K562 (cell line): Measurements from ENCODE around the gene FAM149A. TPM values are rescaled to one million over a fixed set of nuclear protein-coding genes. Genes with fewer than 3 reads are reported as not detected.

Source experiments
- ATAC-seq: fragments of 200-7000 bp; cut with Tn5 transposase; 3 replicates; pipeline ENCODE4 v1.9.1; 2020; ENCODE audit warnings: moderate library complexity
- BruUV-seq: library from RNA; stranded (reverse); fragments of 400-500 nt; replicated peaks from 2 replicates; lab custom pipeline; 2021; lab: Mats Ljungman, UMichigan
- CTCF ChIA-PET: fragments of 300-600 bp; formaldehyde crosslinking; extraction: SDS; loops from one replicate; lab custom pipeline; 2021; ENCODE audit warnings: low intra/inter-chr PET ratio; lab: Yijun Ruan, JAX
- POLR2A ChIA-PET: fragments of 300-600, 350-650 bp; sonication (Branson Sonifier 250); formaldehyde crosslinking; extraction: SDS; loops from one replicate; lab custom pipeline; 2021; ENCODE audit warnings: antibody characterized with exemption, inconsistent platforms; lab: Yijun Ruan, JAX
- DNase-seq, 4 experiments: peaks; one replicate each; pipeline versions ENCODE4 v3.0.0 to v3.0.0-alpha.2; 2011 to 2018; ENCODE audit warnings: low spot score in 3 of 4, mixed read lengths in 3 of 4; ENCODE audit errors: extremely low read depth in 1 of 4
- FAIRE-seq: peaks from 2 replicates; lab custom pipeline; 2011; peaks lifted over from hg19 to GRCh38; lab: Jason Lieb, UNC
- H2AFZ ChIP-seq: 2 replicates; pipeline ENCODE4 v1.6.0; 2011; ENCODE audit warnings: low read depth, low read length, control low read depth, inconsistent platforms
- H3K27ac ChIP-seq: fragments of 200-600 bp; 3 replicates; pipeline ENCODE4 v1.8.0; 2011; ENCODE audit warnings: low read depth, mild to moderate bottlenecking, control low read depth, inconsistent platforms, low read length, moderate library complexity, mixed read lengths; ENCODE audit errors: extremely low read depth
- H3K27me3 ChIP-seq, 2 experiments: fragments of 300-600 bp in 1 of 2; 2 replicates in 1 of 2; 3 replicates in 1 of 2; pipeline versions ENCODE4 v1.6.0 to v1.8.0; 2011; ENCODE audit warnings: inconsistent platforms in 2 of 2, low read length in 2 of 2, mild to moderate bottlenecking in 1 of 2, mixed read lengths in 1 of 2, moderate library complexity in 1 of 2; ENCODE audit not compliant: control insufficient read depth in 2 of 2, insufficient read depth in 2 of 2
- H3K36me3 ChIP-seq: fragments of 300-600 bp; 3 replicates; pipeline ENCODE4 v1.8.0; 2011; ENCODE audit warnings: mild to moderate bottlenecking, low read length, inconsistent platforms; ENCODE audit not compliant: control insufficient read depth, insufficient read depth
- H3K4me1 ChIP-seq, 2 experiments: fragments of 200-600 bp in 1 of 2; replicated peaks in 1 of 2; 2 replicates in 1 of 2; 3 replicates in 1 of 2; pipeline versions ENCODE4 v1.5.1 to v1.8.0; 2011; ENCODE audit warnings: inconsistent platforms in 2 of 2, low read length in 2 of 2, mild to moderate bottlenecking in 1 of 2, mixed read lengths in 1 of 2, moderate library complexity in 1 of 2; ENCODE audit not compliant: control insufficient read depth in 2 of 2, insufficient read depth in 2 of 2
- H3K4me2 ChIP-seq: 2 replicates; pipeline ENCODE4 v1.6.1; 2011; ENCODE audit warnings: low read length, control low read depth, inconsistent platforms, mixed read lengths; ENCODE audit not compliant: insufficient read depth
- H3K4me3 ChIP-seq: fragments of 200-600 bp; sonication (generic), shearing (Covaris generic); 2 replicates; pipeline ENCODE4 v1.5.1; 2016; ENCODE audit warnings: control low read depth, inconsistent platforms
- H3K79me2 ChIP-seq: fragments of 200-600 bp; 3 replicates; pipeline ENCODE4 v1.8.0; 2011; ENCODE audit warnings: low read length, inconsistent platforms; ENCODE audit not compliant: control insufficient read depth, insufficient read depth
- H3K9ac ChIP-seq, 2 experiments: 2 replicates each; pipeline versions ENCODE4 v1.6.0 to v1.6.1; 2011; ENCODE audit warnings: low read depth in 2 of 2, low read length in 2 of 2, control low read depth in 1 of 2, inconsistent platforms in 1 of 2, mild to moderate bottlenecking in 1 of 2, mixed read lengths in 1 of 2; ENCODE audit not compliant: insufficient read depth in 1 of 2
- H3K9me1 ChIP-seq: one replicate; pipeline ENCODE4 v1.6.0; 2011; ENCODE audit warnings: inconsistent platforms, mild to moderate bottlenecking, low read length, moderate library complexity; ENCODE audit not compliant: control insufficient read depth, insufficient read depth
- H3K9me3 ChIP-seq: replicated peaks from 2 replicates; pipeline ENCODE4 v1.5.1; 2011; ENCODE audit warnings: low read depth, low read length, inconsistent platforms; ENCODE audit not compliant: control insufficient read depth, insufficient read depth
- H4K20me1 ChIP-seq: replicated peaks from 2 replicates; pipeline ENCODE4 v1.6.1; 2011; ENCODE audit warnings: low read length, inconsistent platforms, mixed read lengths; ENCODE audit not compliant: control insufficient read depth, insufficient read depth
- CCAR2 ChIP-seq: fragments of 200-400 bp; formaldehyde crosslinking; IDR thresholded peaks from 2 replicates; pipeline ENCODE4 v1.6.1; 2017; ENCODE audit warnings: mild to moderate bottlenecking, low read depth, low read length
- HMG20B ChIP-seq: fragments of 250-450 bp; sonication (Bioruptor Pico); IDR thresholded peaks from 2 replicates; pipeline ENCODE4 v1.5.0; 2021; ENCODE audit warnings: mild to moderate bottlenecking
- KLF10 ChIP-seq: fragments of 250-450 bp; sonication (Bioruptor Pico); IDR thresholded peaks from 2 replicates; pipeline ENCODE4 v1.6.1; 2021; ENCODE audit warnings: matching md5 sums
- MYBL2 ChIP-seq, 2 experiments: fragments of 450-650 bp in 1 of 2; sonication (generic) in 1 of 2; formaldehyde crosslinking in 1 of 2; IDR thresholded peaks; 2 replicates each; pipeline versions ENCODE4 v1.6.1 to v1.8.1; 2017 to 2022; ENCODE audit warnings: borderline replicate concordance in 1 of 2, inconsistent platforms in 1 of 2, low read depth in 1 of 2, mild to moderate bottlenecking in 1 of 2, missing genetic modification reagents in 1 of 2, moderate library complexity in 1 of 2
- NCOA2 ChIP-seq, 2 experiments: fragments of 450-650 bp; IDR thresholded peaks; 2 replicates each; pipeline ENCODE4 v1.6.1; 2018; ENCODE audit warnings: mild to moderate bottlenecking in 2 of 2, moderate library complexity in 1 of 2; ENCODE audit not compliant: partially characterized antibody in 2 of 2
- NR2F6 ChIP-seq: fragments of 450-650 bp; formaldehyde crosslinking; IDR thresholded peaks from 2 replicates; pipeline ENCODE4 v1.4.0; 2020; ENCODE audit warnings: mild to moderate bottlenecking
- RAD51 ChIP-seq: fragments of 450-650 bp; IDR thresholded peaks from 2 replicates; pipeline ENCODE4 v1.7.1; 2016; ENCODE audit warnings: low read depth, mild to moderate bottlenecking, borderline replicate concordance
- RBM39 ChIP-seq: fragments of 200-400 bp; formaldehyde crosslinking; optimal IDR thresholded peaks from 2 replicates; pipeline ENCODE3; 2018; ENCODE audit warnings: low read depth, low read length
- ZNF175 ChIP-seq: fragments of 200-800 bp; sonication (Bioruptor generic); IDR thresholded peaks from 2 replicates; pipeline ENCODE4 v1.6.1; 2016; ENCODE audit warnings: low read depth, mild to moderate bottlenecking, missing genetic modification characterization, missing compliant biosample characterization
- ZNF695 ChIP-seq: fragments of 450-650 bp; formaldehyde crosslinking; IDR thresholded peaks from 2 replicates; pipeline ENCODE4 v1.4.0; 2020; ENCODE audit warnings: mild to moderate bottlenecking, moderate library complexity
- WGBS: fragments of 100-300 bp; shearing (Covaris generic); methylation state at CpG from one replicate; pipeline ENCODE4 v1.1.6; 2016; ENCODE audit warnings: low coverage, mixed read lengths; ENCODE audit not compliant: insufficient coverage; ENCODE audit errors: missing lambda C conversion rate; 5-methylcytosine and 5-hydroxymethylcytosine counted together
- in situ Hi-C: fragments of 300-500 bp; cut with MboI; formaldehyde crosslinking; loops from 4 replicates; pipeline ENCODE4 v1.15.0; 2018; ENCODE audit warnings: inconsistent platforms, mixed read lengths
- intact Hi-C: fragments of 100-400 bp; cut with micrococcal nuclease; formaldehyde crosslinking; loops from 2 replicates; pipeline ENCODE4 v1.14.2; 2022
- polyA plus RNA-seq, 8 experiments: library from polyadenylated mRNA; depleted of rRNA in 4 of 8; stranded (reverse) in 5 of 8; unstranded in 3 of 8; fragments of >200 nt; fragmentation: Nextera tagmentation in 2 of 8; fragmentation: Illumina TruSeq in 1 of 8; extraction: Ambion mirVana in 2 of 8; extraction: Trizol in 1 of 8; gene quantifications; 2 replicates each; pipeline versions ENCODE4 v1.2.1 to v1.2.3, GENCODE V29; 2011 to 2014; ENCODE audit warnings: inconsistent platforms in 1 of 8, missing spikeins in 1 of 8
- total RNA-seq, 7 experiments: library from RNA; depleted of rRNA in 6 of 7; stranded (reverse); fragments of >200 nt in 6 of 7; fragmentation: Illumina TruSeq in 2 of 7; extraction: Trizol in 2 of 7; gene quantifications; 2 replicates each; pipeline versions ENCODE4 v1.2.1 to v1.2.3, GENCODE V29; 2011 to 2021; ENCODE audit warnings: low replicate concordance in 1 of 7
- TF ChIP-seq, protein P1 (sequence below): fragments of 200-800 bp; sonication (Bioruptor generic); IDR thresholded peaks from 2 replicates; pipeline ENCODE4 v1.6.1; 2017; ENCODE audit warnings: missing genetic modification characterization, missing compliant biosample characterization
- TF ChIP-seq, protein P2 (sequence below), 2 experiments: fragments of 450-650 bp; IDR thresholded peaks; 2 replicates each; pipeline ENCODE4 v1.6.1; 2016

Gene FAM149A
- total and polyA plus RNA-seq, 9 of the 15 experiments (the other 6 are each of a cell fraction or from before 2014, with no cell fraction given) = not detected

DNA sequence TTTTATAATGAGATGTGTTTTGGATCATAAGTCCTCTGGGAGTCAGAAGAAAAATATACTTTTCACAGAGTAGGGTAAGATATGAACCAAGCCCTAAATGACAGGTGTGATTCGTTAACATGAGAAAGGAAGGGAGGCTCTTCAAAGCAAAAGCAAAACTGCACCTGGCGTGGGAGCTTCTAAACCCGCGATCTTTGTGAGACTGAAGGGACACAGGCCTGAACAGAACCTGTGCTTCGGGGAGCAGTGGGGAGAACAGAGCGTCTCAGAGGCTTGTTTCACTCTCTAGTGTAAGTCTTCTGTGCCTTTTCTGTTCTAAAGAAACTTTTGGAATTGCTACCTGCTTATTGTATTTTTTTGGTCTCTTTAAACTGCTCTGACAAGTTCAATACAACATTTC is 56.6 kb downstream of the FAM149A start:
- no peaks in the 10 kb centered on the region for H3K36me3 ChIP-seq
- TF ChIP-seq ZNF175 = no peak
- TF ChIP-seq CCAR2 = no peak
- TF ChIP-seq, protein P1, sequence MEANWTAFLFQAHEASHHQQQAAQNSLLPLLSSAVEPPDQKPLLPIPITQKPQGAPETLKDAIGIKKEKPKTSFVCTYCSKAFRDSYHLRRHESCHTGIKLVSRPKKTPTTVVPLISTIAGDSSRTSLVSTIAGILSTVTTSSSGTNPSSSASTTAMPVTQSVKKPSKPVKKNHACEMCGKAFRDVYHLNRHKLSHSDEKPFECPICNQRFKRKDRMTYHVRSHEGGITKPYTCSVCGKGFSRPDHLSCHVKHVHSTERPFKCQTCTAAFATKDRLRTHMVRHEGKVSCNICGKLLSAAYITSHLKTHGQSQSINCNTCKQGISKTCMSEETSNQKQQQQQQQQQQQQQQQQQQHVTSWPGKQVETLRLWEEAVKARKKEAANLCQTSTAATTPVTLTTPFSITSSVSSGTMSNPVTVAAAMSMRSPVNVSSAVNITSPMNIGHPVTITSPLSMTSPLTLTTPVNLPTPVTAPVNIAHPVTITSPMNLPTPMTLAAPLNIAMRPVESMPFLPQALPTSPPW (CRISPR knock-in tag) = no peak
- TF ChIP-seq RBM39 = no peak
- no peak for TF ChIP-seq RAD51
- no peak for TF ChIP-seq NR2F6 (CRISPR knock-in tag)
- TF ChIP-seq ZNF695 (CRISPR knock-in tag) = no peak
- TF ChIP-seq MYBL2 (IDR thresholded peaks at IDR 0.05; ENCODE audit: low read depth) = no peak
- TF ChIP-seq MYBL2 (CRISPR knock-in tag; IDR thresholded peaks at IDR 0.05; ENCODE audit: borderline replicate concordance) = no peak
- TF ChIP-seq HMG20B = no peak
- TF ChIP-seq NCOA2 (IDR thresholded peaks at IDR 0.05; ENCODE audit: partially characterized antibody in 2 of 2) = no peak
- TF ChIP-seq, protein P2, sequence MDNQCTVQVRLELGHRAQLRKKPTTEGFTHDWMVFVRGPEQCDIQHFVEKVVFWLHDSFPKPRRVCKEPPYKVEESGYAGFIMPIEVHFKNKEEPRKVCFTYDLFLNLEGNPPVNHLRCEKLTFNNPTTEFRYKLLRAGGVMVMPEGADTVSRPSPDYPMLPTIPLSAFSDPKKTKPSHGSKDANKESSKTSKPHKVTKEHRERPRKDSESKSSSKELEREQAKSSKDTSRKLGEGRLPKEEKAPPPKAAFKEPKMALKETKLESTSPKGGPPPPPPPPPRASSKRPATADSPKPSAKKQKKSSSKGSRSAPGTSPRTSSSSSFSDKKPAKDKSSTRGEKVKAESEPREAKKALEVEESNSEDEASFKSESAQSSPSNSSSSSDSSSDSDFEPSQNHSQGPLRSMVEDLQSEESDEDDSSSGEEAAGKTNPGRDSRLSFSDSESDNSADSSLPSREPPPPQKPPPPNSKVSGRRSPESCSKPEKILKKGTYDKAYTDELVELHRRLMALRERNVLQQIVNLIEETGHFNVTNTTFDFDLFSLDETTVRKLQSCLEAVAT (IDR thresholded peaks at IDR 0.05) = no peak
- TF ChIP-seq KLF10 (CRISPR knock-in tag) = no peak
- POLR2A ChIA-PET = interaction anchor here (0.6 kb wide), 1 partner anchor 869 kb away, joined by 3 read pairs; no protein-coding TSS in a partner anchor
- no peak overlapping the region for H3K4me3 ChIP-seq
- 0 out of 2 replicates have a peak, but pooled peaks cover 8% of the 10 kb centered on the region for H4K20me1 ChIP-seq
- H3K9me3 ChIP-seq = no peaks in the 10 kb centered on the region
- in situ Hi-C loops (no loop called here), intact Hi-C loops (no loop called here)
- no peak overlapping the region for H3K27ac ChIP-seq
- no TSS peak for BruUV-seq
- no peak overlapping the region for H2AFZ ChIP-seq
- H3K9ac ChIP-seq = no peak overlapping the region
- H3K79me2 ChIP-seq = no peaks in the 10 kb centered on the region
- CTCF ChIA-PET = no interaction called here
- no peak overlapping the region for H3K4me2 ChIP-seq
- ATAC-seq (no peak), FAIRE-seq (no peak), DNase-seq (no peak)
- WGBS = 3% methylated on average over 6 of the region's 6 CpGs
- H3K9me1 ChIP-seq = no peaks in the 10 kb centered on the region
- peaks cover 0 to 8% of the 10 kb centered on the region in 2 experiments; a peak in 1 of 5 replicates for H3K4me1 ChIP-seq
- H3K27me3 ChIP-seq = peaks cover 33 to 68% of the 10 kb centered on the region in 2 experiments
